Activated CD8-positive, alpha-beta memory T cell treated with anti-CD3 and anti-CD28 coated beads for 24 hours (primary cell): ENCODE results near the gene CCDC178.
"Not testable (repeated sequence)": the region's sequence is repeated elsewhere in the genome, so short reads cannot be mapped to it uniquely, and the experiment has no call there.

Experiments used
- DNase-seq: peaks from one replicate; pipeline ENCODE4 v3.0.0-alpha.2; 2020

The CCDC178 gene

GRCh38 chr18:32975501-32975900, 465.0 kb downstream of the CCDC178 start:
- DNase-seq, result no peak

- no peak for DNase-seq
Measured at GRCh38 chr18:32975163-32975436, 465.4 kb downstream of the CCDC178 start.

- no peak for DNase-seq
Measured at GRCh38 chr18:32974421-32975162, 465.9 kb downstream of the CCDC178 start.

- DNase-seq, result no peak
Measured at GRCh38 chr18:32968248-32968647, 472.3 kb downstream of the CCDC178 start.

- no peak for DNase-seq
Measured at GRCh38 chr18:32966141-32966540, 474.4 kb downstream of the CCDC178 start.

- DNase-seq, result no peak
Measured at GRCh38 chr18:32961538-32961937, 479.0 kb downstream of the CCDC178 start.

GRCh38 chr18:32958746-32959145, 481.8 kb downstream of the CCDC178 start:
- DNase-seq, result no peak

- DNase-seq, result no peak
Measured at GRCh38 chr18:32956591-32957315, 483.8 kb downstream of the CCDC178 start.

- not testable (repeated sequence) for DNase-seq
Measured at GRCh38 chr18:32952318-32952717, 488.2 kb downstream of the CCDC178 start.

GRCh38 chr18:32937597-32937996, 502.9 kb downstream of the CCDC178 start:
- DNase-seq, result no peak

- DNase-seq, result no peak
Measured at GRCh38 chr18:32937066-32937465, 503.5 kb downstream of the CCDC178 start.

GRCh38 chr18:32934201-32934600, 506.3 kb downstream of the CCDC178 start:
- DNase-seq, result no peak

GRCh38 chr18:32930695-32931301, 509.7 kb downstream of the CCDC178 start:
- DNase-seq, result no peak

- no peak for DNase-seq
Measured at GRCh38 chr18:32929213-32929612, 511.3 kb downstream of the CCDC178 start.

GRCh38 chr18:32922951-32923430, 517.5 kb downstream of the CCDC178 start:
- DNase-seq, result no peak

GRCh38 chr18:32920796-32921787, 519.4 kb downstream of the CCDC178 start:
- no peak for DNase-seq

GRCh38 chr18:32919799-32920198, 520.7 kb downstream of the CCDC178 start:
- DNase-seq, result no peak

- no peak for DNase-seq
Measured at GRCh38 chr18:32918692-32919250, 521.8 kb downstream of the CCDC178 start.

- DNase-seq, result no peak
Measured at GRCh38 chr18:32915516-32915915, 525.0 kb downstream of the CCDC178 start.

- no peak for DNase-seq
Measured at GRCh38 chr18:32911660-32912284, 528.7 kb downstream of the CCDC178 start.

GRCh38 chr18:32910694-32911296, 529.7 kb downstream of the CCDC178 start:
- no peak for DNase-seq
